ENCODE measurements around the gene ITGB3. TPM values are rescaled to one million over a fixed set of nuclear protein-coding genes. Genes with fewer than 3 reads are reported as not detected.

The ITGB3 gene
- total and polyA plus RNA-seq, 9 donors, result 7.9 to 19.1 (median 16.1) TPM

DNA sequence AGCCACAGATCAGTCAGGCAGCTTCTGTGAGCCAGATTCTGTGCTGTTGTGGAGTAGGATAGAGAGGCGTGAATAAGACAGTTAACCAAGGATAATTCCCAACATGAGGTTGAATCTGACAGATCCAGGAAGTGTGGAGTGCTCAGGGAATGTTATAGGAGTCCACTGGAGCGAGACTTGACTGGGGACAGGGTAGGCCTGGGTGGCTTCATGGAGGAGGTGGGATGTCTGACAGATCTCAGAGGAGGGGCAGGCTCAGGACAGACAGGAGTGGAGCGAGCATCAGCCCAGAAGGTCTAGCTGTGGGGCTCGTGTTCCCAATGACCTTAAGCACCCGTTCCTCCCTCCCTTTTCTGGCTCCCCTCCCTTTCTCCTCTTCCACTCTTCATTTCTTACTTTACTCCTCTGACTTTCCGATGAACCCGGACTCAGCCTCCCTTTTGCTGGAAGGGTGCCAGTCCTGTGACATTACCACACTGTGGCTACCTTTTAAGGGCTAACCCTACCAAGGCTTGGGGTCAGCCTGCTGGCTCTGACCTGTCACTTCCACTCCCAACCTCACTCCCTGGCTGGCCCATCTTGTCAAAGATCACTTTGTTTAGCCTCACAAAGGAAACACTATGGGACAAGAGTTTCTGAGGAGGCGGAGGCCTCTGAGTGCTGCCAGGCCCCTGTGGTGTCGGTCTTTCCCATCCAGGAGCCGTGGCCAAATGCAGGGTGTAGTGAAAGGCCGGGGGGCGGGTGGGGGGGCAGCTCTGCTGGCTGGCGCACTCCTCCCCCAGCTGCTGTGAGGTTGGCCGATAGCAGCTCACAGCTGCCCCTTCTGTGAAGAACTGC, 41.6 kb downstream of the ITGB3 start:
- H3K27ac ChIP-seq (ENCODE audit: low read length), result no peak overlapping the region
- WGBS (ENCODE audit: insufficient coverage), result 67% methylated on average over 10 of the region's 14 CpGs
- H3K4me3 ChIP-seq (ENCODE audit: low read length), result no peak overlapping the region
- no peak for DNase-seq
- H3K36me3 ChIP-seq (ENCODE audit: control insufficient read depth, insufficient read depth, low read length), result peaks cover 39% of the 10 kb centered on the region
- H3K4me1 ChIP-seq (ENCODE audit: control insufficient read depth, insufficient read depth, low read length), result peaks cover 14% of the 10 kb centered on the region
- H3K9me3 ChIP-seq (replicated peaks; ENCODE audit: control insufficient read depth, low read depth, low read length), result no peaks in the 10 kb centered on the region
- no peaks in the 10 kb centered on the region for H3K27me3 ChIP-seq (ENCODE audit: control insufficient read depth, insufficient read depth, low read length)

DNA sequence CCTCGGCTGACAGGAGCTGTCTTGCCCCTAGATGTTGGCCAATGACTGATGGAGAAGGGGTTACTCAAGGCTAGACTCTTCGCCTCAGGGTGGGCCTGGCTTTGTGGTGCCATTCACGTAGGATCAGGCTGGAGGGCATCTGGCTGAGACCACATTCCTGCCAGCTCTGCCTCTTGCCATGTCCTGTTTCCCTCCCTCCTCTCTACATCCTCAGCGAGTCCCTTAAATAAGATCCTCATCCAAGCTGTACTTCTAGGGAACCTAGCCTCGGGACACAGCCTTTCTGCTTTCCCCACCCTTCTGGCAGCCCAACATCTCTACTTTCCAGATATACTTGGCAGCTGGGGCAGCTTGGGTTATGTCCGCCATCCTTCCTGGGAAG, 42.2 kb downstream of the ITGB3 start:
- no peaks in the 10 kb centered on the region for H3K9me3 ChIP-seq (replicated peaks; ENCODE audit: control insufficient read depth, low read depth, low read length)
- DNase-seq, result no peak
- no peaks in the 10 kb centered on the region for H3K27me3 ChIP-seq (ENCODE audit: control insufficient read depth, insufficient read depth, low read length)
- 76% methylated on average over 5 of the region's 6 CpGs for WGBS (ENCODE audit: insufficient coverage)
- H3K27ac ChIP-seq (ENCODE audit: low read length), result peak overlapping the region; percentile 9
- H3K36me3 ChIP-seq (ENCODE audit: control insufficient read depth, insufficient read depth, low read length), result peaks cover 39% of the 10 kb centered on the region
- H3K4me3 ChIP-seq (ENCODE audit: low read length), result no peak overlapping the region
- H3K4me1 ChIP-seq (ENCODE audit: control insufficient read depth, insufficient read depth, low read length), result peaks cover 14% of the 10 kb centered on the region

DNA sequence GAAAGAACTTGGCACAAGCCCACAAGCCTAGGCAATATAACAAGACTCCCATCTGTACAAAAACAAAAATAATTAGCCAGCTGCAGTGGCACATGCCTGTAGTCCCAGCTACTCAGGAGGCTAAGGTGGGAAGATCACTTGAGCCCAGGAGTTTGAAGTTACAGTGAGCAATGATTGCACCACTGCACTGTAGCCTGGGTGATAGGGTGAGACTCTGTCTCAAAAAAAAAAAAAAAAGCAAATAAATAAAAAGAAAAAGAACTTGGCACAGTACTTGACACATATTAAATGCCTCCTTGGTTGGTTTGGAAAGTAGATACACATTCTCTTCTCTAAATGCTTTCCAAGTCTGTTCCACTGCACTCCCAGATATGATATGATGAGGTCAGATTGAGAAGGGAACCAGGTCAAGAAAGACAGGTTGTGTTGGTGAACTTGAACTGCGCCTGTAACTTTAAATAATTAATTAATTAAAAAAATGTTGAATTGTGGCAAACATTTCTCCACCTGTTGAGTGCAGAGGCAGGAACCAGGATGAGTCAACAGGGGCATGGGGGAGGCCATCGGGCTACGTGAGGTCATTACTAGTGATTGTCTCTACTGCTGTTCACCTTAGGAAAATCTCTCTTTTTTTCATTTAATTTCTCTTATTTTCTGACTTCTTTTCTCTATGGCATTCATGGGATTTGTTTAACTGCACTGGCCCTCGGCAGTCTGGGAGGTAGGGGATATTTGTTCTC, 44.2 kb downstream of the ITGB3 start:
- Histone ChIP-seq H3K4me3 (ENCODE audit: low read length) (no peak overlapping the region), H3K27ac (ENCODE audit: low read length) (no peak overlapping the region), H3K36me3 (ENCODE audit: control insufficient read depth, insufficient read depth, low read length) (peaks cover 52% of the 10 kb centered on the region), H3K4me1 (ENCODE audit: control insufficient read depth, insufficient read depth, low read length) (peaks cover 14% of the 10 kb centered on the region), H3K9me3 (replicated peaks; ENCODE audit: control insufficient read depth, low read depth, low read length) (peaks cover 4% of the 10 kb centered on the region), H3K27me3 (ENCODE audit: control insufficient read depth, insufficient read depth, low read length) (no peaks in the 10 kb centered on the region)
- DNase-seq, result no peak
- WGBS (ENCODE audit: insufficient coverage), result no CpG with 5 or more reads among the region's 4 CpGs

- Histone ChIP-seq H3K4me1 (ENCODE audit: control insufficient read depth, insufficient read depth, low read length) (peaks cover 14% of the 10 kb centered on the region), H3K36me3 (ENCODE audit: control insufficient read depth, insufficient read depth, low read length) (peaks cover 50% of the 10 kb centered on the region)
- 98% methylated on average over 6 of the region's 6 CpGs for WGBS (ENCODE audit: insufficient coverage)
These were observed 45.1 kb downstream of the ITGB3 start for GRCh38 chr17:47298712-47299111.

GRCh38 chr17:47299239-47299910, 45.7 kb downstream of the ITGB3 start:
- 84% methylated on average over 12 of the region's 13 CpGs for WGBS (ENCODE audit: insufficient coverage)
- peaks cover 4% of the 10 kb centered on the region for H3K9me3 ChIP-seq (replicated peaks; ENCODE audit: control insufficient read depth, low read depth, low read length)
- no peak overlapping the region for H3K4me3 ChIP-seq (ENCODE audit: low read length)
- H3K27ac ChIP-seq (ENCODE audit: low read length), result no peak overlapping the region
- no peak for DNase-seq
- peaks cover 53% of the 10 kb centered on the region for H3K36me3 ChIP-seq (ENCODE audit: control insufficient read depth, insufficient read depth, low read length)
- no peaks in the 10 kb centered on the region for H3K27me3 ChIP-seq (ENCODE audit: control insufficient read depth, insufficient read depth, low read length)
- H3K4me1 ChIP-seq (ENCODE audit: control insufficient read depth, insufficient read depth, low read length), result peaks cover 13% of the 10 kb centered on the region

More at GRCh38 chr17:47298712-47299111, 45.1 kb downstream of the ITGB3 start:
- no peak for DNase-seq
- no peak overlapping the region for H3K27ac ChIP-seq (ENCODE audit: low read length)
- H3K27me3 ChIP-seq (ENCODE audit: control insufficient read depth, insufficient read depth, low read length), result no peaks in the 10 kb centered on the region
- no peak overlapping the region for H3K4me3 ChIP-seq (ENCODE audit: low read length)
- H3K9me3 ChIP-seq (replicated peaks; ENCODE audit: control insufficient read depth, low read depth, low read length), result peaks cover 4% of the 10 kb centered on the region

DNA sequence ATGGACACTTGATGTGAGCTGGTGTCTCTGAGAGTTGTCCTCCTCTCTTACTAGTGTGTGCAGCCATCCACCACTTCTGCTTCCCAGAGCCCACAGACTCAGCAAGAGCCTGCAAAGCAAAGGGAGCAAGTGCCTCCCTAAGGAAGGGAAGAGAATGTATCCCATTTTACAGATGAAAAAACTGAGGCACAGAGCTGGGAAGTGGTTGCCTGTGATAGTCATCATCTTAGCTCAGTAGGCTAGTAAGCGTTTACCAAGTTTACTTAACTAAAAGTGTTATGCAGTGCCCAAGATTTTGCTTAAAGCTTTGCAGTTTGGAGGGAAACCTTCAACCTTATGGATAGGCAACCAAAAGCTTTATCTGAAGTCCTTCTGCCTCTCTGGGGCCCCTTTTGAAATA, 47.1 kb downstream of the ITGB3 start:
- Histone ChIP-seq H3K9me3 (replicated peaks; ENCODE audit: control insufficient read depth, low read depth, low read length) (peaks cover 4% of the 10 kb centered on the region), H3K4me3 (ENCODE audit: low read length) (no peak overlapping the region), H3K4me1 (ENCODE audit: control insufficient read depth, insufficient read depth, low read length) (peaks cover 2% of the 10 kb centered on the region), H3K36me3 (ENCODE audit: control insufficient read depth, insufficient read depth, low read length) (peaks cover 53% of the 10 kb centered on the region), H3K27me3 (ENCODE audit: control insufficient read depth, insufficient read depth, low read length) (no peaks in the 10 kb centered on the region), H3K27ac (ENCODE audit: low read length) (no peak overlapping the region)
- DNase-seq, result no peak
- no CpG with 5 or more reads among the region's 1 CpG for WGBS (ENCODE audit: insufficient coverage)

GRCh38 chr17:47301161-47301560, 47.5 kb downstream of the ITGB3 start:
- H3K4me1 ChIP-seq (ENCODE audit: control insufficient read depth, insufficient read depth, low read length), result no peaks in the 10 kb centered on the region
- peaks cover 53% of the 10 kb centered on the region for H3K36me3 ChIP-seq (ENCODE audit: control insufficient read depth, insufficient read depth, low read length)
- H3K27ac ChIP-seq (ENCODE audit: low read length), result no peak overlapping the region
- H3K27me3 ChIP-seq (ENCODE audit: control insufficient read depth, insufficient read depth, low read length), result no peaks in the 10 kb centered on the region
- H3K4me3 ChIP-seq (ENCODE audit: low read length), result no peak overlapping the region
- DNase-seq, result no peak
- peaks cover 4% of the 10 kb centered on the region for H3K9me3 ChIP-seq (replicated peaks; ENCODE audit: control insufficient read depth, low read depth, low read length)
- WGBS (ENCODE audit: insufficient coverage), result 78% methylated on average over 2 of the region's 3 CpGs

DNA sequence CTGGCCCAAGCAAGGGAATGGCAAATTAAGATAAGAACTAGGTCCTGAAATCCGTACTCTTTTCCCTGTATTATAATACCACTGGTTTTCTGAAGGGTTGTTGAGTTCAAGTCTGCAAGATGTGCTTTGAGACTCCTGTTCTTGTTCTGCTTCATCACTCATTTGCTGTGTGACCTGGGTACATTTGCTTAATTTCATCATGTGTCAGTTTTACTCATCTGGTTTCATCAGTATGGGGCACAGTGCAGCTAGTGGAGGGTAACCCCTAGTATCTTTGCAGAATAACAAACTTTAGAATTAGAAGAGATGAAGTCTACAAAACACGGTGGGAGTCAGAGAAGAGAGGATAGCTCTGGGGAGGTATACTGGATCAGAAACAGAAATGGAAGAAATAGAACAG, 48.2 kb downstream of the ITGB3 start:
- WGBS (ENCODE audit: insufficient coverage), result no CpG with 5 or more reads among the region's 2 CpGs
- Histone ChIP-seq H3K36me3 (ENCODE audit: control insufficient read depth, insufficient read depth, low read length) (peaks cover 58% of the 10 kb centered on the region), H3K4me1 (ENCODE audit: control insufficient read depth, insufficient read depth, low read length) (no peaks in the 10 kb centered on the region)

GRCh38 chr17:47304186-47304585, 50.6 kb downstream of the ITGB3 start:
- Histone ChIP-seq H3K4me1 (ENCODE audit: control insufficient read depth, insufficient read depth, low read length) (no peaks in the 10 kb centered on the region), H3K4me3 (ENCODE audit: low read length) (no peak overlapping the region), H3K9me3 (replicated peaks; ENCODE audit: control insufficient read depth, low read depth, low read length) (peaks cover 4% of the 10 kb centered on the region), H3K36me3 (ENCODE audit: control insufficient read depth, insufficient read depth, low read length) (peaks cover 62% of the 10 kb centered on the region), H3K27me3 (ENCODE audit: control insufficient read depth, insufficient read depth, low read length) (no peaks in the 10 kb centered on the region), H3K27ac (ENCODE audit: low read length) (no peak overlapping the region)
- no CpG with 5 or more reads among the region's 1 CpG for WGBS (ENCODE audit: insufficient coverage)
- no peak for DNase-seq

More for the DNA sequence above, 48.2 kb downstream of the ITGB3 start:
- H3K9me3 ChIP-seq (replicated peaks; ENCODE audit: control insufficient read depth, low read depth, low read length), result peaks cover 4% of the 10 kb centered on the region
- no peak overlapping the region for H3K4me3 ChIP-seq (ENCODE audit: low read length)
- DNase-seq, result no peak
- no peaks in the 10 kb centered on the region for H3K27me3 ChIP-seq (ENCODE audit: control insufficient read depth, insufficient read depth, low read length)
- no peak overlapping the region for H3K27ac ChIP-seq (ENCODE audit: low read length)

All from muscle of leg (tissue), 11 donors.